Measurements from ENCODE around the gene RPS6KA2.

The RPS6KA2 gene

GRCh38 chr6:166575205-166575604, 51.8 kb downstream of the RPS6KA2 start:
- ChIA-PET CTCF (no interaction called here), POLR2A (no interaction called here)
- TF ChIP-seq HDGF (IDR thresholded peaks at IDR 0.05; ENCODE audit: borderline replicate concordance), result no peak
- TF ChIP-seq BHLHE40 (IDR thresholded peaks at IDR 0.05; ENCODE audit: borderline replicate concordance), result no peak
- no peak for TF ChIP-seq CTBP1 (IDR thresholded peaks at IDR 0.05; ENCODE audit: borderline replicate concordance)
- no peak for TF ChIP-seq NFRKB (IDR thresholded peaks at IDR 0.05)
- no peak for TF ChIP-seq ARNT (IDR thresholded peaks at IDR 0.05)
- TF ChIP-seq FOXA1 (IDR thresholded peaks at IDR 0.05), result no peak
- no peak for TF ChIP-seq FOXK2 (IDR thresholded peaks at IDR 0.05)
- TF ChIP-seq SUZ12 (IDR thresholded peaks at IDR 0.05), result no peak
- TF ChIP-seq ELF4 (IDR thresholded peaks at IDR 0.05), result no peak
- no peak for TF ChIP-seq FOXM1 (IDR thresholded peaks at IDR 0.05; ENCODE audit: borderline replicate concordance)
- no peak for TF ChIP-seq ZNF384 (IDR thresholded peaks at IDR 0.05)
- TF ChIP-seq L3MBTL2 (conservative IDR thresholded peaks at IDR 0.05), result no peak
- no peak for TF ChIP-seq PKNOX1 (IDR thresholded peaks at IDR 0.05)
- TF ChIP-seq SP1 (IDR thresholded peaks at IDR 0.05), result no peak
- TF ChIP-seq LEF1 (IDR thresholded peaks at IDR 0.05; ENCODE audit: borderline replicate concordance), result no peak
- DNase-seq (ENCODE audit: extremely low spot score), result no peak

GRCh38 chr6:166573511-166574216, 53.4 kb downstream of the RPS6KA2 start:
- POLR2A ChIA-PET, result no interaction called here
- CTCF ChIA-PET, result no interaction called here
- no peak for TF ChIP-seq TARDBP (IDR thresholded peaks at IDR 0.05)
- TF ChIP-seq CTBP1 (IDR thresholded peaks at IDR 0.05; ENCODE audit: borderline replicate concordance), result no peak
- TF ChIP-seq SP1 (IDR thresholded peaks at IDR 0.05), result no peak
- TF ChIP-seq PKNOX1 (IDR thresholded peaks at IDR 0.05), result no peak
- TF ChIP-seq BHLHE40 (IDR thresholded peaks at IDR 0.05; ENCODE audit: borderline replicate concordance), result no peak
- no peak for TF ChIP-seq LEF1 (IDR thresholded peaks at IDR 0.05; ENCODE audit: borderline replicate concordance)
- TF ChIP-seq L3MBTL2 (conservative IDR thresholded peaks at IDR 0.05), result no peak
- TF ChIP-seq ELF4 (IDR thresholded peaks at IDR 0.05), result no peak
- no peak for TF ChIP-seq FOXK2 (IDR thresholded peaks at IDR 0.05)
- TF ChIP-seq HDGF (IDR thresholded peaks at IDR 0.05; ENCODE audit: borderline replicate concordance), result no peak
- no peak for TF ChIP-seq FOXA1 (IDR thresholded peaks at IDR 0.05)
- TF ChIP-seq NFRKB (IDR thresholded peaks at IDR 0.05), result no peak
- TF ChIP-seq ZNF384 (IDR thresholded peaks at IDR 0.05), result no peak
- no peak for TF ChIP-seq ARNT (IDR thresholded peaks at IDR 0.05)
- no peak for TF ChIP-seq SUZ12 (IDR thresholded peaks at IDR 0.05)
- no peak for TF ChIP-seq FOXM1 (IDR thresholded peaks at IDR 0.05; ENCODE audit: borderline replicate concordance)
- no peak for DNase-seq (ENCODE audit: extremely low spot score)

GRCh38 chr6:166572370-166573261, 54.4 kb downstream of the RPS6KA2 start:
- CTCF ChIA-PET, result no interaction called here
- DNase-seq (ENCODE audit: extremely low spot score), result no peak
- TF ChIP-seq ARNT (IDR thresholded peaks at IDR 0.05) (no peak), PKNOX1 (IDR thresholded peaks at IDR 0.05) (no peak), SP1 (IDR thresholded peaks at IDR 0.05) (no peak), NFRKB (IDR thresholded peaks at IDR 0.05) (no peak), TARDBP (IDR thresholded peaks at IDR 0.05) (no peak), FOXM1 (IDR thresholded peaks at IDR 0.05; ENCODE audit: borderline replicate concordance) (no peak), SUZ12 (IDR thresholded peaks at IDR 0.05) (no peak), ELF4 (IDR thresholded peaks at IDR 0.05) (no peak), FOXK2 (IDR thresholded peaks at IDR 0.05) (no peak), ZNF384 (IDR thresholded peaks at IDR 0.05) (no peak), CTBP1 (IDR thresholded peaks at IDR 0.05; ENCODE audit: borderline replicate concordance) (no peak), L3MBTL2 (conservative IDR thresholded peaks at IDR 0.05) (no peak), FOXA1 (IDR thresholded peaks at IDR 0.05) (no peak)
- POLR2A ChIA-PET, result interaction anchor here (0.8 to 0.9 kb wide), 2 partner anchors 9 to 12 kb away, joined by 3 read pairs; no protein-coding TSS in a partner anchor

- no peak for TF ChIP-seq HDGF (IDR thresholded peaks at IDR 0.05; ENCODE audit: borderline replicate concordance)
- no peak for TF ChIP-seq NFRKB (IDR thresholded peaks at IDR 0.05)
- TF ChIP-seq CTBP1 (IDR thresholded peaks at IDR 0.05; ENCODE audit: borderline replicate concordance), result no peak
- no peak for TF ChIP-seq FOXK2 (IDR thresholded peaks at IDR 0.05)
- no peak for TF ChIP-seq ARNT (IDR thresholded peaks at IDR 0.05)
- no peak for TF ChIP-seq TARDBP (IDR thresholded peaks at IDR 0.05)
- TF ChIP-seq FOXM1 (IDR thresholded peaks at IDR 0.05; ENCODE audit: borderline replicate concordance), result no peak
- no peak for TF ChIP-seq FOXA1 (IDR thresholded peaks at IDR 0.05)
- TF ChIP-seq ZNF384 (IDR thresholded peaks at IDR 0.05), result no peak
- no peak for TF ChIP-seq LEF1 (IDR thresholded peaks at IDR 0.05; ENCODE audit: borderline replicate concordance)
- TF ChIP-seq SP1 (IDR thresholded peaks at IDR 0.05), result no peak
- no peak for TF ChIP-seq BHLHE40 (IDR thresholded peaks at IDR 0.05; ENCODE audit: borderline replicate concordance)
- TF ChIP-seq PKNOX1 (IDR thresholded peaks at IDR 0.05), result no peak
- TF ChIP-seq SUZ12 (IDR thresholded peaks at IDR 0.05), result no peak
- TF ChIP-seq L3MBTL2 (conservative IDR thresholded peaks at IDR 0.05), result no peak
- POLR2A ChIA-PET, result no interaction called here
- CTCF ChIA-PET, result no interaction called here
- no peak for DNase-seq (ENCODE audit: extremely low spot score)
These were observed 55.9 kb downstream of the RPS6KA2 start for GRCh38 chr6:166570929-166571713.
